GM12865 (cell line): Measurements from ENCODE around the gene SYNM.

ENCODE experiments used
- DNase-seq: peaks from one replicate; pipeline ENCODE4 v3.0.0; 2010; ENCODE audit warnings: low read depth
- H3K4me3 ChIP-seq: 2 replicates; pipeline ENCODE4 v1.5.1; 2011; ENCODE audit warnings: mild to moderate bottlenecking, low read depth, low read length, control low read depth
- CTCF ChIP-seq: IDR thresholded peaks from 2 replicates; pipeline ENCODE4 v1.5.1; 2011; ENCODE audit warnings: low read length, control low read depth, low read depth, inconsistent platforms; ENCODE audit not compliant: insufficient read depth; ENCODE audit errors: missing control alignments

Gene SYNM

GRCh38 chr15:99168601-99169580 is 64.0 kb downstream of the SYNM start:
- no peak overlapping the region for H3K4me3 ChIP-seq
- no peak for TF ChIP-seq CTCF
- DNase-seq, result no peak

DNA sequence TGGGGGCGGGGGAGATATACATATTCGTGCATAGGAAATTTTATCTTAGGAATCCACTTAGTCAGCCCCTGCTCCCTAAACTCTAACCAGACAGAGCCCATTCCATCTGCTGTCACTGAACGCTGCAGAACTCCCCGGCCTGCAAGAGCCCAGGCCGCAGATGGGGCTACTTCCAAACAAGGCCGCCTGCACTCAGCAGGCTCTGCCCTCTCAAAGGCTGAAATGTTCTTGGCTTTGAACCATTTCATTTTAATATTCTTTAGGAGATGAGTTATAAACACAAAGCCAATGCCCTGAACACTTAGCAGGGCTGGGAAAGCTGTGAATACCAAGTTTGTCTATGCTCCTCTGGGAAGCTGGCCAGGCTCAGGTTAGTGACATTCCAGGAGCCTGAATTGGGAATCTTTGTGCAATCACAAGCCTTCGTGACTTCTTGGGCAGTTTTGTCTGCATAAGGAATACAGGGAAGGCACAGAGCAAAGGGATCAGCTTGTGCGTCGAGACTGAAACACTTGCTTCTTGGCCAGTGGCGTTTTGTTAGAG is 65.0 kb downstream of the SYNM start:
- no peak for DNase-seq
- TF ChIP-seq CTCF, result no peak

DNA sequence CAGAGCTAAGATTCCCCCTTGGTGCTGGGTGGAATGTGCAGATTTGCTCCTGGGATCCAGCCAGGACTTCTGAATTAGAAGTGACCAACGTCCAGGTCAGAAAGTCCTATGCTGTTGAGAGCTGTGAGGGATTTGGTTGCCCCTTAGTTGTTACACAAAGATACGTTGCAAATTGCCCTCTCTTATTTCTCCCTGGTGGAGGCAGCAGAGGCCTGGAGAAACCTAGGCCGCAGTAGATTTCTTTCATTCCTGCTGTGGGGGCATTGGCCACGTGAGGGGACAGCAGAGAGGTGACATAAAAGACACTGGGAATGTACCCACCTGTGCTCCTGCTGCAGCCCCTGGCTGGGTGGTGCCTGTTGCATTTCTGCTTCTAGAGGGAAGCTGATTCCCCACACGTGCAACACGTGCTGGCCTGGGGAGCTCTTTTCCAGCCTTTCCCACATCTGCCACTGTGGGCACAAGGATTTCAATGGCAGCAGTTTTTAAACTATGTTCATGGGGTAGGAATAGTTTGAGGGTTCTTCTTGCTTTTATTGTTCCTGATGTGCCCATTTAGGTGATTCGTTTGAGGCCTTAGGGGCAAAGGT is 65.7 kb downstream of the SYNM start:
- DNase-seq, result no peak
- no peak overlapping the region for H3K4me3 ChIP-seq
- no peak for TF ChIP-seq CTCF

More for the DNA sequence above, 65.0 kb downstream of the SYNM start:
- H3K4me3 ChIP-seq, result no peak overlapping the region

DNA sequence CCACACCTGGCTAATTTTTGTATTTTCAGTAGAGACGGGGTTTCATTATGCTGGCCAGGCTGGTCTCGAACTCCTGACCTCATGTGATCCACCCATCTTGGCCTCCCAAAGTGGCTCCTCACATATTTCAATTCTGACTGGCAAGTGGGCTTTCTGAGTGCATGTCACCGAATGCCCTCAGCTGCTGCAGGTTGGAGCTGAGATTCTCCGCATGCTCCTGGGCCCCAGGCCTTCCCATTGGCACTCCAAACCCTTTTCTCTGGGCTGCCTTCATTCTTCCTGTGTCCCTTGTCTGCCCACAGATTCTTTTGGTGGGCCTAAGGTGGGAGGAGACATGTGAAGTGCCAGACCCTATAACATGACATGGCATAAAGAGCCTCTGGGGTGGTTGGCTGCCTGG is 67.3 kb downstream of the SYNM start:
- TF ChIP-seq CTCF, result no peak
- no peak for DNase-seq
- no peak overlapping the region for H3K4me3 ChIP-seq

DNA sequence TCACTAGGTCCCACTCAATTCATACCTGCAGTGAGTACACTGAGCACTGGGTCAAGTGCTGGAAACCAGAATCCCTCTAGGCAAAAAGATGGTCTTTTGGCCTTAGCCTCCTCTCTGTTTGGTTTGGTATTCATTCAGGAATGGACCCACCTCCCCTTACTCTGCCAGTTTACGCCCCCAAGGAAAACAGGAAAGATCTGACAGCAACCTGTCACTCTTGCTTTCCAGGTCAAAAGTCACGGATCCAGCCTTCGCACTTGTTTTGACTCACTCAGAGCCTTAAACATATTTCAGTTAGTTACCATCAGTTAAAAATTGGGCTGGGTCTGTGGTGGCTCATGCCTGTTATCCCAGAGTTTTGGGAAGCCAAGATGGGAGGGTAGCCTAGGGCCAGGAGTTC is 68.1 kb downstream of the SYNM start:
- TF ChIP-seq CTCF, result no peak
- DNase-seq, result no peak
- no peak overlapping the region for H3K4me3 ChIP-seq

- H3K4me3 ChIP-seq, result no peak overlapping the region
- no peak for DNase-seq
- no peak for TF ChIP-seq CTCF
These were observed 69.9 kb downstream of the SYNM start for GRCh38 chr15:99174567-99175395.
